Measurements from ENCODE around the gene LCN10. TPM values are rescaled to one million over a fixed set of nuclear protein-coding genes. Genes with fewer than 3 reads are reported as not detected.

Gene LCN10
- total and polyA plus RNA-seq, 2 of the 13 experiments (the other 11 are each of a cell fraction or from before 2014, with no cell fraction given) = 0.53 to 0.61 TPM

DNA sequence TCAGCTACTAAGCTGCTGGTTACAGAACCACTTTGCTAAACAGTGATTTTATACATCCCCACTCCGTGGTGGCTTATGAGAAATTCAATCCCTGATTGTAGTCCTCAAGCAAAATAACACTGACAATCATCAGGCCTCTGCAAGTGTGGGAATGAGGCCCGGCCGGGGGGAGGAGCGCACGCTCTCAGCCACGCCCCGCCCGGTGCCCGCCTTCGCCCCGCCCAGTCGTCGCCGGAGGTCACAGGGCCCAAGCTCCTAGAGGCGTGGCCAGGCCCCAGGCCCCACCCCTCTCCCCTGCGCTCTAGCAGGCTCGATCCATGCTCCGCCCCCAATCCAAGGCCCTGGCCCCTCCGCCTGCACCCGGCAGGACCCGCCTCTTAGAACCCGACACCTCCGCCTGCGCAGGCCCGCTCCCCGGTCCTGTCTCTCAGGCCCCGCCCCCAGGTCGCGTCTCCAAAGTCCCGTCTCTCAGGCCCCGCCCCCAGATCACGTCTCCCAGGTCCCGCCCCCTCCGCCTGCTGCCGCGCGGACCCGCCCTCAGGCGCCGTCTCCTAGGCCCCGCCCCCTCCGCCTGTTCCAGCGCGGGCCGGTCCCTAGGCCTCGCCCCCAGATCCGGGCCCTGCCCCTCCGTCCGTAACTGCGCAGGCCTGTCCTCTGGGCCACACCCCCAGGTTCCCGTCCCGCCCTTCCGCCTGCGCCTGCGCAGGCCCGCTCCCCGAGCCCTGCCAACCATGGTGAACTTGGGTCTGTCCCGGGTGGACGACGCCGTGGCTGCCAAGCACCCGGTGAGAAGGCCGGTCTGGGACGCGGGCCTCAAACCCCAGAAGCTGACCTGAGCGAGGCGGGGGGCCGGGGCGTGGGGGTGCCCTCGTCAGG is 48.1 kb upstream of the LCN10 start, which contains the start of gene TMEM141 (continued):
- TF ChIP-seq ZFP37 (CRISPR knock-in tag; IDR thresholded peaks at IDR 0.05; ENCODE audit: borderline replicate concordance) = no peak
- TF ChIP-seq, protein P1, sequence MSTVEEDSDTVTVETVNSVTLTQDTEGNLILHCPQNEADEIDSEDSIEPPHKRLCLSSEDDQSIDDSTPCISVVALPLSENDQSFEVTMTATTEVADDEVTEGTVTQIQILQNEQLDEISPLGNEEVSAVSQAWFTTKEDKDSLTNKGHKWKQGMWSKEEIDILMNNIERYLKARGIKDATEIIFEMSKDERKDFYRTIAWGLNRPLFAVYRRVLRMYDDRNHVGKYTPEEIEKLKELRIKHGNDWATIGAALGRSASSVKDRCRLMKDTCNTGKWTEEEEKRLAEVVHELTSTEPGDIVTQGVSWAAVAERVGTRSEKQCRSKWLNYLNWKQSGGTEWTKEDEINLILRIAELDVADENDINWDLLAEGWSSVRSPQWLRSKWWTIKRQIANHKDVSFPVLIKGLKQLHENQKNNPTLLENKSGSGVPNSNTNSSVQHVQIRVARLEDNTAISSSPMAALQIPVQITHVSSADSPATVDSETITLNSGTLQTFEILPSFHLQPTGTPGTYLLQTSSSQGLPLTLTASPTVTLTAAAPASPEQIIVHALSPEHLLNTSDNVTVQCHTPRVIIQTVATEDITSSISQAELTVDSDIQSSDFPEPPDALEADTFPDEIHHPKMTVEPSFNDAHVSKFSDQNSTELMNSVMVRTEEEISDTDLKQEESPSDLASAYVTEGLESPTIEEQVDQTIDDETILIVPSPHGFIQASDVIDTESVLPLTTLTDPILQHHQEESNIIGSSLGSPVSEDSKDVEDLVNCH (CRISPR knock-in tag; IDR thresholded peaks at IDR 0.05) = no peak; the same call in 1 of the 2 replicates
- TF ChIP-seq REXO4 (CRISPR knock-in tag; IDR thresholded peaks at IDR 0.05; ENCODE audit: borderline replicate concordance) = no peak
- no peak for TF ChIP-seq CENPX (CRISPR knock-in tag; IDR thresholded peaks at IDR 0.05)
- TF ChIP-seq, protein P2, sequence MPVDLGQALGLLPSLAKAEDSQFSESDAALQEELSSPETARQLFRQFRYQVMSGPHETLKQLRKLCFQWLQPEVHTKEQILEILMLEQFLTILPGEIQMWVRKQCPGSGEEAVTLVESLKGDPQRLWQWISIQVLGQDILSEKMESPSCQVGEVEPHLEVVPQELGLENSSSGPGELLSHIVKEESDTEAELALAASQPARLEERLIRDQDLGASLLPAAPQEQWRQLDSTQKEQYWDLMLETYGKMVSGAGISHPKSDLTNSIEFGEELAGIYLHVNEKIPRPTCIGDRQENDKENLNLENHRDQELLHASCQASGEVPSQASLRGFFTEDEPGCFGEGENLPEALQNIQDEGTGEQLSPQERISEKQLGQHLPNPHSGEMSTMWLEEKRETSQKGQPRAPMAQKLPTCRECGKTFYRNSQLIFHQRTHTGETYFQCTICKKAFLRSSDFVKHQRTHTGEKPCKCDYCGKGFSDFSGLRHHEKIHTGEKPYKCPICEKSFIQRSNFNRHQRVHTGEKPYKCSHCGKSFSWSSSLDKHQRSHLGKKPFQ (CRISPR knock-in tag; IDR thresholded peaks at IDR 0.05; ENCODE audit: insufficient replicate concordance) = peak; percentile 73
- TF ChIP-seq ZNF557 (CRISPR knock-in tag; IDR thresholded peaks at IDR 0.05) = no peak
- no peak for TF ChIP-seq ZNF3 (CRISPR knock-in tag; IDR thresholded peaks at IDR 0.05)
- 0 out of 2 replicates have a peak, but pooled peaks have one; percentile 50 for TF ChIP-seq ZNF670 (CRISPR knock-in tag; IDR thresholded peaks at IDR 0.05; ENCODE audit: borderline replicate concordance)
- TF ChIP-seq, protein P3, sequence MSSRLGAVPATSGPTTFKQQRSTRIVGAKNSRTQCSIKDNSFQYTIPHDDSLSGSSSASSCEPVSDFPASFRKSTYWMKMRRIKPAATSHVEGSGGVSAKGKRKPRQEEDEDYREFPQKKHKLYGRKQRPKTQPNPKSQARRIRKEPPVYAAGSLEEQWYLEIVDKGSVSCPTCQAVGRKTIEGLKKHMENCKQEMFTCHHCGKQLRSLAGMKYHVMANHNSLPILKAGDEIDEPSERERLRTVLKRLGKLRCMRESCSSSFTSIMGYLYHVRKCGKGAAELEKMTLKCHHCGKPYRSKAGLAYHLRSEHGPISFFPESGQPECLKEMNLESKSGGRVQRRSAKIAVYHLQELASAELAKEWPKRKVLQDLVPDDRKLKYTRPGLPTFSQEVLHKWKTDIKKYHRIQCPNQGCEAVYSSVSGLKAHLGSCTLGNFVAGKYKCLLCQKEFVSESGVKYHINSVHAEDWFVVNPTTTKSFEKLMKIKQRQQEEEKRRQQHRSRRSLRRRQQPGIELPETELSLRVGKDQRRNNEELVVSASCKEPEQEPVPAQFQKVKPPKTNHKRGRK (CRISPR knock-in tag; IDR thresholded peaks at IDR 0.05) = no peak
- peak; percentile 39 for TF ChIP-seq HNRNPK (IDR thresholded peaks at IDR 0.05; ENCODE audit: low read depth, low read length, poor library complexity, severe bottlenecking)
- TF ChIP-seq POLR2G (IDR thresholded peaks at IDR 0.05; ENCODE audit: low read depth, low read length) = peak; percentile 59
- no peak for TF ChIP-seq SCMH1 (CRISPR knock-in tag; IDR thresholded peaks at IDR 0.05; ENCODE audit: borderline replicate concordance)
- no peak for TF ChIP-seq ZNF549 (CRISPR knock-in tag; IDR thresholded peaks at IDR 0.05)
- TF ChIP-seq ZNF430 (CRISPR knock-in tag; IDR thresholded peaks at IDR 0.05) = no peak
- TF ChIP-seq GZF1 (CRISPR knock-in tag; IDR thresholded peaks at IDR 0.05) = no peak
- TF ChIP-seq FIP1L1 (IDR thresholded peaks at IDR 0.05; ENCODE audit: borderline replicate concordance, insufficient read depth, low read depth, low read length) = no peak
- TF ChIP-seq SMARCC2 (IDR thresholded peaks at IDR 0.05) = no peak
- TF ChIP-seq BCL6 (CRISPR knock-in tag; IDR thresholded peaks at IDR 0.05) = 0 out of 2 replicates have a peak, but pooled peaks have one; percentile 9
- TF ChIP-seq, protein P4, sequence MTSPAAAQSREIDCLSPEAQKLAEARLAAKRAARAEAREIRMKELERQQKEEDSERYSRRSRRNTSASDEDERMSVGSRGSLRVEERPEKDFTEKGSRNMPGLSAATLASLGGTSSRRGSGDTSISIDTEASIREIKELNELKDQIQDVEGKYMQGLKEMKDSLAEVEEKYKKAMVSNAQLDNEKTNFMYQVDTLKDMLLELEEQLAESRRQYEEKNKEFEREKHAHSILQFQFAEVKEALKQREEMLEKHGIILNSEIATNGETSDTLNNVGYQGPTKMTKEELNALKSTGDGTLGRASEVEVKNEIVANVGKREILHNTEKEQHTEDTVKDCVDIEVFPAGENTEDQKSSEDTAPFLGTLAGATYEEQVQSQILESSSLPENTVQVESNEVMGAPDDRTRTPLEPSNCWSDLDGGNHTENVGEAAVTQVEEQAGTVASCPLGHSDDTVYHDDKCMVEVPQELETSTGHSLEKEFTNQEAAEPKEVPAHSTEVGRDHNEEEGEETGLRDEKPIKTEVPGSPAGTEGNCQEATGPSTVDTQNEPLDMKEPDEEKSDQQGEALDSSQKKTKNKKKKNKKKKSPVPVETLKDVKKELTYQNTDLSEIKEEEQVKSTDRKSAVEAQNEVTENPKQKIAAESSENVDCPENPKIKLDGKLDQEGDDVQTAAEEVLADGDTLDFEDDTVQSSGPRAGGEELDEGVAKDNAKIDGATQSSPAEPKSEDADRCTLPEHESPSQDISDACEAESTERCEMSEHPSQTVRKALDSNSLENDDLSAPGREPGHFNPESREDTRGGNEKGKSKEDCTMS (CRISPR knock-in tag; conservative IDR thresholded peaks at IDR 0.05) = no peak
- TF ChIP-seq TBX2 (CRISPR knock-in tag; IDR thresholded peaks at IDR 0.05; ENCODE audit: borderline replicate concordance) = no peak; the same call in 1 of the 2 replicates
- no peak for TF ChIP-seq ZNF570 (CRISPR knock-in tag; IDR thresholded peaks at IDR 0.05; ENCODE audit: borderline replicate concordance)
